Omental fat pad (tissue), 4 donors: ENCODE data around the gene NYNRIN. TPM values are rescaled to one million over a fixed set of nuclear protein-coding genes. Genes with fewer than 3 reads are reported as not detected.

Experiments used
- ATAC-seq: fragments of 150-250 bp; one replicate; pipeline ENCODE4 v1.9.1; 2016; ENCODE audit warnings: mild to moderate bottlenecking, moderate library complexity; ENCODE audit not compliant: low FRiP score
- DNase-seq: peaks from one replicate; pipeline ENCODE4 v3.0.0-alpha.2; 2019; ENCODE audit warnings: low spot score
- total RNA-seq, 4 donors: library from RNA; depleted of rRNA; stranded (reverse); fragments of >200 nt; gene quantifications; one replicate each; pipeline ENCODE4 v1.1.0, GENCODE V29; 2016
- TF ChIP-seq, protein P1 (sequence below), 3 donors: fragments of 450-650 bp; IDR thresholded peaks; one replicate each; pipeline ENCODE4 v1.5.1; 2016 to 2017; ENCODE audit warnings: antibody characterized with exemption in 3 of 3, mild to moderate bottlenecking in 3 of 3, moderate library complexity in 2 of 3

Gene NYNRIN
- total RNA-seq, 4 donors from 2014 or later, result 4.6 to 24.9 (median 13.0) TPM

DNA sequence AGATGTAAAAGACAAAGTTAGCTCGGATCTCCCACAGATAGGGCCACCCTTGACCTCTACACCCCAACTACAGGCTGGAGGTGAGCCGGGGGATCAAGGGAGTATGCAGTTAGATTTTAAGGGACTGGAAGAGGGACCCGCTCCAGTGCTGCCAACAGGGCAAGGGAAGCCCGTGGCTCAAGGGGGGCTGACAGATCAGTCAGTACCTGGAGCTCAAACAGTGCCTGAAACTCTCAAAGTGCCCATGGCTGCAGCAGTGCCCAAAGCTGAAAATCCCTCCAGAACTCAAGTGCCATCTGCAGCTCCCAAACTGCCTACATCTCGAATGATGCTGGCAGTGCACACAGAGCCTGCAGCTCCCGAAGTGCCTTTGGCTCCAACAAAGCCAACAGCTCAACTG lies 10.4 kb downstream of the NYNRIN start:
- no peak for ATAC-seq
- DNase-seq, result no peak

DNA sequence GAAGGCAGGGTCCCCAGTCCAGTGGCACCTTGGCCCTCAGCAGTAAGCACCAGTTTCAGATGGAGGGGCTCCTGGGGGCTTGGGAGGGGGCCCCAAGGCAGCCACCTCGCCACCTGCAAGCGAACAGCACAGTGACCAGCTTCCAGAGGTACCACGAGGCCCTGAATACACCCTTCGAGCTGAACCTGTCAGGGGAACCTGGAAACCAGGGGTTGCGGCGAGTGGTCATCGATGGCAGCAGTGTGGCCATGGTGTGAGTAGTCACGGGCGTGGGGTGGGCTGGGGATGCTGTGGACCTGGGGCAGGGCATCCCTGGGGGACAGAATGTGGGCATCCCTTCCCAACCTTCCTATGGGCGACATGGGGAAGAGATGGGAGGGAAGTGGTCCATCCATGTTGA lies 11.2 kb downstream of the NYNRIN start:
- DNase-seq (no peak), ATAC-seq (no peak)
- TF ChIP-seq, protein P1, sequence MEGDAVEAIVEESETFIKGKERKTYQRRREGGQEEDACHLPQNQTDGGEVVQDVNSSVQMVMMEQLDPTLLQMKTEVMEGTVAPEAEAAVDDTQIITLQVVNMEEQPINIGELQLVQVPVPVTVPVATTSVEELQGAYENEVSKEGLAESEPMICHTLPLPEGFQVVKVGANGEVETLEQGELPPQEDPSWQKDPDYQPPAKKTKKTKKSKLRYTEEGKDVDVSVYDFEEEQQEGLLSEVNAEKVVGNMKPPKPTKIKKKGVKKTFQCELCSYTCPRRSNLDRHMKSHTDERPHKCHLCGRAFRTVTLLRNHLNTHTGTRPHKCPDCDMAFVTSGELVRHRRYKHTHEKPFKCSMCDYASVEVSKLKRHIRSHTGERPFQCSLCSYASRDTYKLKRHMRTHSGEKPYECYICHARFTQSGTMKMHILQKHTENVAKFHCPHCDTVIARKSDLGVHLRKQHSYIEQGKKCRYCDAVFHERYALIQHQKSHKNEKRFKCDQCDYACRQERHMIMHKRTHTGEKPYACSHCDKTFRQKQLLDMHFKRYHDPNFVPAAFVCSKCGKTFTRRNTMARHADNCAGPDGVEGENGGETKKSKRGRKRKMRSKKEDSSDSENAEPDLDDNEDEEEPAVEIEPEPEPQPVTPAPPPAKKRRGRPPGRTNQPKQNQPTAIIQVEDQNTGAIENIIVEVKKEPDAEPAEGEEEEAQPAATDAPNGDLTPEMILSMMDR (IDR thresholded peaks at IDR 0.05), result no peak

More for the DNA sequence above, 10.4 kb downstream of the NYNRIN start:
- TF ChIP-seq, protein P1 (IDR thresholded peaks at IDR 0.05), result no peak

DNA sequence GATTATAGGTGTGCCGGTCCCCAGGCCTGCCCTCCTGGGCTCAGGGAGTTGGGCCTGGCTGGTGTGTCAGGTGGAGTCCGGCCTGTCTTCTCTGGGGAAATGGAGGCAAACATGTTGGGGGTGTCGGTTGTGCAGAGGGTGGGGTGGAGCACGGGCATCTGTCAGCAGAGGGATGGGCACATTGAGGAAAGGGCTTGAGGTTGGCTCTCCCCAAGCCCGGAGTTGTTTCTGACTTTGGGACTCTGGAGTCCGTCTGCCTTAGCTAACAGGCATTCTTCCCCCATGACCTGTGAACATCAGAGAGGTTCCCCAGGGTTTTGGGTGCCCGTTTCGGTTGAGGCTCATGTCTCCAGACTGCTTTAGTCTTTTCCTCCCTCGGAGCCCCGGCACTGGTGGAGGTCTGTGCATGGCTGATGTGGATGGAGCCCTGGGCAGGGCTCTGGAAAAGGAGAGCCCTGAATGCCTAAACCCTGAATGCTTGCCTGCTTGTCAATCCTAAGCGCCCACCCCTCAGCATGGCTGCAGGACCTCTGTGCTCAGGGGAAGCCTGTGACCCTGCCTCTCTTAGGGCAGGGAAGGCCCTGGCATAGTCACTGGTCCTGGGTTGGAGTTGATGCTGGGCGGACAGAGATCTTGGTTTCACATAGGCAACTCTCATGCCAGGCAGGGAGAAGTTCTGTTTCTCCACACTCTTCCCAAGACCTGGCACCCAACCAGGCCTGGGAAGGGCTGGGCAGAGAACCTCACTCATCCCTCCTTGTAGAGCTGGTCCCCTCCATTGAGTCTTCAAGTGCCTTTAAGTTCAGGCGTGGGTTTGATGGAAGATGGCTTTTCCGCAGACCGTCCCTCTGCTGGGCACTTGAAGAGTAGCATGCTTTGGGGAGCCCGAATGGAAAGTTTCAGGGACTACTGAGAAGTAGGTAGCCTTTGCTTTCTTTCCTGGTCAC lies 12.9 kb downstream of the NYNRIN start:
- TF ChIP-seq, protein P1 (IDR thresholded peaks at IDR 0.05), result peak in 1 of 3 donors; percentile 35
- ATAC-seq (peak; percentile 57), DNase-seq (no peak)

DNA sequence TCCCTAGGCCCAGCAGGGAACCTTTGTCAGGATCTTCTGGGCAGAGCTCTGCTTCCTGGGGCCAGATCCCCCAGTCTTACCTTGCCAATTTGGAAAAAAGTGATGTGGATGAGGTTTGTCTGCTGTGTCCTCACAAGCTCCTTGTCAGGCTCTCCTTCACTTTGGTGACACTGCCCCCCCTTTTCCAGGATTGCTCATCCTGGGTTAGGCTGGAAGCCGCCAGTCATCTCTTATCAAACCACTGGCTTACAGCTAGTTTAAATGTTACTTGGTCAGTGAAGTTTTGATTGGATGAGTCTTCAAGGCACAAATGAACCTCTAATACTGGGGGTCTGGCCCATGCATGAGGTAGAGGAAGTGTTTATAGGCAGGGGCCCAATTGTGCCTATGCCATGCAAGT lies 15.3 kb downstream of the NYNRIN start:
- no peak for ATAC-seq
- no peak for DNase-seq
- TF ChIP-seq, protein P1 (IDR thresholded peaks at IDR 0.05), result no peak

DNA sequence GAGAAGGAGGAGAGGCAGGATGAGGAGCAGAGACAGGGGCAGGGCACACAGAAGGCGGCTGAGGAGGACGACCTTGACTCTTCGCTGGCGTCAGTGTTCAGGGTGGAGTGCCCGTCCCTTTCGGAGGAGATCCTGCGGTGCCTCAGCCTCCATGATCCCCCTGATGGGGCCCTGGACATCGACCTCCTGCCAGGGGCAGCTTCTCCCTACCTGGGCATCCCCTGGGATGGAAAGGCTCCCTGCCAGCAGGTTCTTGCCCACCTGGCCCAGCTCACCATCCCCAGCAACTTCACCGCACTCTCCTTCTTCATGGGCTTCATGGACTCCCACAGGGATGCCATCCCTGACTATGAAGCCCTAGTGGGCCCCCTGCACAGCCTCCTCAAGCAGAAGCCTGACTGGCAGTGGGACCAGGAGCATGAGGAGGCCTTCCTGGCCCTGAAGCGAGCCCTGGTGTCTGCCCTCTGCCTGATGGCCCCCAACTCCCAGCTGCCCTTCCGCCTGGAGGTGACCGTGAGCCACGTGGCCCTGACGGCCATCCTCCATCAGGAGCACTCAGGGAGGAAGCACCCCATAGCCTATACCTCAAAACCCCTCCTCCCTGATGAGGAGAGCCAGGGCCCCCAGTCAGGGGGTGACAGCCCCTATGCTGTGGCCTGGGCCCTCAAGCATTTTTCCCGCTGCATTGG lies 16.1 kb downstream of the NYNRIN start:
- DNase-seq, result no peak
- no peak for ATAC-seq
- TF ChIP-seq, protein P1 (IDR thresholded peaks at IDR 0.05), result no peak

DNA sequence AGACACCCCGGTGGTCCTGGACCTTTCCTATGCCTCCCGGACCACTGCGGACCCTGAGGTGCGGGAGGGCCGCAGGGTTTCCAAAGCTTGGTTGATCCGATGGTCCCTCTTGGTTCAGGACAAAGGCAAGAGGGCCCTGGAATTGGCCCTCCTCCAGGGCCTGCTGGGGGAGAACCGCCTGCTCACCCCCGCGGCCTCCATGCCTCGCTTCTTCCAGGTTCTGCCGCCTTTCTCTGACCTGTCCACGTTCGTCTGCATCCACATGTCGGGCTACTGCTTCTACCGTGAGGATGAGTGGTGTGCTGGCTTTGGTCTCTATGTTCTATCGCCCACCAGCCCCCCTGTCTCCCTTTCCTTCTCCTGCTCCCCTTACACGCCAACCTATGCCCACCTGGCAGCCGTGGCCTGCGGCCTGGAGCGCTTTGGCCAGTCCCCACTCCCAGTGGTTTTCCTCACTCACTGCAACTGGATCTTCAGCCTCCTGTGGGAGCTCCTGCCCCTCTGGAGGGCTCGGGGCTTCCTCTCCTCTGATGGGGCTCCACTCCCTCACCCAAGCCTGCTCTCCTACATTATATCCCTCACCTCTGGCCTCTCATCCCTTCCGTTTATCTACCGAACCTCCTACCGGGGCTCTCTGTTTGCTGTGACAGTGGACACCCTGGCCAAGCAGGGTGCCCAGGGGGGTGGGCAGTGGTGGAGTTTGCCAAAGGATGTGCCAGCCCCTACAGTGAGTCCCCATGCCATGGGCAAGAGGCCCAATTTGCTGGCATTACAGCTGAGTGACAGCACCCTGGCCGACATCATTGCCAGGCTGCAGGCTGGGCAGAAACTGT lies 16.8 kb downstream of the NYNRIN start:
- DNase-seq (no peak), ATAC-seq (no peak)
- TF ChIP-seq, protein P1 (IDR thresholded peaks at IDR 0.05), result no peak
